HG02678 (cell line): ENCODE data around the gene GLRX5.

Experiments
- ATAC-seq: cut with Tn5 transposase; IDR thresholded peaks from one replicate; pipeline ENCODE4 v1.9.1; 2021; ENCODE audit warnings: mild to moderate bottlenecking, moderate library complexity; ENCODE audit not compliant: unreplicated experiment

GLRX5 gene

DNA sequence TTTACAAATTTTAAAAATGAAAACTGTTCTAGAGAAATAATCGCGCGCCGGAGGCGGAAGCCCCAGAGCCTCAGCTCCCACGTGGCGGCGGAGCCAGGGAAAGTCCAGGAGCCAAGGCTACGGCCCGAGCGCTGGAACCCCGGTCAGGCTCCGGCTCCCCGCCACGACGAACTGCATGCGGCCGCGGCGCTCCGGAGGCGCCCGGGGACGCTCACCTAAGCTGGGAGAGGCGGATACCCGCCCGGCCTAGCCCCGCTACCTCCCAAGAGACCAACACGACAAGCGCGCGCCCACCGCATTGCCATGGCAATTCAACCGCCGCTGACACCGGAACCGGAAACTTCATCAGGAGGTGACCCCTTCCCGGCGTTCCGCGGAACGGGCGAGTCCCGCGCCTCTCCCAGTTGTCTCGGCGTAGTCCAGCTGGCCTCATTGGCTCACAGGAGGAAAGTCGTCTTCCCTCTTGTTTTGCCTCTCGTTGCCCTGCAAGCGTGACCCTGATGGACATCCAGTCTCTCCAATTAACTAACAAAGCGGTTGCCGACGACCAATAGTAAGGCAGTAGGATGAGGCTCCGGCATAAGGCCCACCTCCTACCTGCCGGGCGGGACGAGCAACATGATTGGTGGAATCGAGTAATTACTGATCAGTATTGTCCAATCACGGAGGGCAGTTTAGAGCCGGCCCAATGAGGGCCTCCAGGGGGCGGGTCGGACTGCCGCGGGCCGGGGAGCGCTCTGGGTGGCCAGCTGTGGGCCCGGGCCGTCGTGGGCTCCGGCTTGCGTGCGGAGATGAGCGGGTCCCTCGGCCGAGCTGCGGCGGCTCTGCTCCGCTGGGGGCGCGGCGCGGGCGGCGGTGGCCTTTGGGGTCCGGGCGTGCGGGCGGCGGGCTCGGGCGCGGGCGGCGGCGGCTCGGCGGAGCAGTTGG is at the start of gene GLRX5:
TSS of gene GLRX5 (plus strand) at position 752 of the 927 bp plus-strand sequence. CDS start at position 792, 40 bp downstream.
- ATAC-seq = peak; percentile 90

DNA sequence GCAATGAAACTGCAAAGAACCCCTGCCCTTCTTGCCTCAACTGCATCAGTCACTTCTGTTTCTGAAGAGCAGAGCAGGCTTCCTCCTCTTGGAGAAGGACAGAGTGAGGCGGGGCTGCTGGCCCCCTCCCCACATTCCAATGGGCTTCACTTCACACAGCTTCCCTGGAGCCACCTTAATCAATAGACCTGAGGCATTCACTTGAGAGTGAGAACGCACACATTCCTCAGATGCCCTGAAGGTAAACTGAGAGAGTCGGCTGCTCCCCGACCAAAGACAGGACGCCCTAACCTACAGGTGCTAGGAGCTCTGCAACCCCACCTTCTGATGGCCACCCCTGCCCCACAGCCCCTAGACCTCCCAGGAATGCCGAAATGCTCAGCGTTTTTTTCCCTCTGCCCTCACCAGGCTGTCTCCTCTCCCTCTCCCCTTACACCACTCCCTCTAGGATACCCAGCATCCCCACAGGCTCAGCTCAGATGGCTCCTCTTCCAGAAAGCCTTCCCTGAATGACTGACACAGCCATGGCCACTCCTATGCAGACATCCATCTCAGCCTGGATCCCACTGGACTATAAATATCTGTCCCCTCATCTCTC is 49.5 kb upstream of the GLRX5 start:
- no peak for ATAC-seq

DNA sequence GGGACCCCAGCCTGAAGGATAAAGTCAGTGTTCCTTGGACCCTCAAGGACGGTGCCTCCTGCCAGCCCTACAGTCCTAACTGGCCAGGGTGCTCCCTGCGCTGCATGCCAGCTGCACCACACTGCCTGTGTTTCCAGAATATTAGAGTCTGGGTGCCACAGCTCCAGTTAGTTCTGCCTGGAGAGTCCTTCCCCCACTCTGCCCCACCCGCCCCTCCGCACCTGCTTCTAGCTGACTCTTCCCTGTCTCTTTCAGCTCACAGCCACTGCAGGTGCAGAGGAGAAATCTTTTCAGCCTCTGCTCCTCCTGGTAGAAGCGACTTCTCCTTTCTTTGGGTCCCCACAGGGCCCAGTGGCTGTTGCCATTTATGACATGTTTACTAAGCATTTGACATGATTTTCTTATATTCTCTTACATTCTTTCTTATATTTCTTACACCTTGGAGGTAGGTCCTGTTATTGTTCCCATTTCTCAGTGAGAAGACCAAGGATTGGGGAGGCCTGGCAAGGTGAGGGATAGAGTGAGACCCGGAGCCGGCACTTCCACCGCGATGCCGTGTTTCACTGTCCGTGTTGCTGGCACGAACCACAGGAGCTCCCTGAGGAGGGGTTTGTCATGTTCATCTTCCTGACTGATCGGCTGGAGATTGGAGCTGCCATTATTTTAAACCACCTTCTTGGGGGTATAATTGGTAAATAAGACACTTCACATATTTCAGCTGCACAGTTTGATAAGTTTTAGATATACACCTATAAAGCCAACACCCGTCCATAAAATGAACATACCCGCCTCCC is 47.8 kb upstream of the GLRX5 start:
- ATAC-seq = no peak

DNA sequence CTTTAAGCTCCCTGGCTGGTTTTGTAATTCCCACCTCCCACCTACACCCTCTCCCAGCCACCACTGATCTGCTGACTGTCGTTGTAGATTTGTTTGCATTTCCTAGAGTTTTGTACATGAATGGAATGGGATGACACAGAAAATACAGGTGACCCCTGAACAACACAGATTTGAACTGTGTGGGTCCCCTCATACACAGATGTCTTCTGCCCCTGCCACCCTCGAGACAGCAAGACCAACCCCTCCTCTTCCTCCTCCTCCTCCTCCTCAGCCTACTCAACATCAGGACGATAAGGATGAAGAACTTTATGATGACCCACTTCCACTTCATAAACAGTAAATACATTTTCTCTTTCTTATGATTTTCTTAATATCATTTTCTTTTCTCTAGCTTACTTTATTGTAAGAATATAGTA is 47.2 kb upstream of the GLRX5 start:
- ATAC-seq = no peak

GRCh38 chr14:95488376-95489213 is 46.3 kb upstream of the GLRX5 start:
- no peak for ATAC-seq

GRCh38 chr14:95489214-95490137 is 45.4 kb upstream of the GLRX5 start:
- ATAC-seq = no peak

GRCh38 chr14:95490138-95490509 is 44.7 kb upstream of the GLRX5 start:
- ATAC-seq = no peak

DNA sequence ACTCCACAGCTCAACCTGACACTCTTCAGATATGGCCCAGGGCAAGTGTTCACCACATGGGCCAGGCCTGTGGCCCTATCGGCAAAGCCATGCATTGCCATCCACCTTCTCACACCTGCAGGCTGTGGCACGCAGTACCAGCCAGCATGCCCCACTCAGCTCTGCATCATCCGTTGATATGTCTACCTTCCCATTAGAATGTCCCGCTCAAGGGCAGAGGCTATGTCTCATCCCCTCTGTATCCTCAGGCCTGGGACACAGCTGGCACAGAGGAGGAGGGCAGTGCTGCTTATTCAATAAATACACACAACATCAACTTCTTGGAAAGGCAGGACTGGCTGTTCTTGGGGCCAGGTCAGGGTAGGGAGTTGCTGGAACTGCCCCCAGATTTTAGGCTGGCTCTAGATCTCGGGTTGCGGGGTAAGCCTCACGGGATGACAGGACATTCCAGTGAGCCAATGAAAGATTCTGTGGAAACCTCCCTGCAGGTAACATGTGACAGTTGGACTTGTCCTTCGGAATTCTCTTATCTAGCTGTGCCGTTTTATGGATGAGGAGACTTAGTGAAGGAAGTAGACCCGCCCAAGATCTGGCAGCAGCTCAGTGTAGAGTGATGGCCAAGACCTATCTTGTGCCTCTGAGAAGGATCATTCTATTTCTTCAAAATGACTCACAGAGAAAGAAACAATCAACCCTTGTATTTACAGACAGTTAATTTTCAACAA is 44.0 kb upstream of the GLRX5 start:
- ATAC-seq = no peak

- no peak for ATAC-seq
These were observed 42.8 kb upstream of the GLRX5 start for GRCh38 chr14:95491936-95492608.

- no peak for ATAC-seq
These were observed 41.3 kb upstream of the GLRX5 start for GRCh38 chr14:95493503-95493902.

DNA sequence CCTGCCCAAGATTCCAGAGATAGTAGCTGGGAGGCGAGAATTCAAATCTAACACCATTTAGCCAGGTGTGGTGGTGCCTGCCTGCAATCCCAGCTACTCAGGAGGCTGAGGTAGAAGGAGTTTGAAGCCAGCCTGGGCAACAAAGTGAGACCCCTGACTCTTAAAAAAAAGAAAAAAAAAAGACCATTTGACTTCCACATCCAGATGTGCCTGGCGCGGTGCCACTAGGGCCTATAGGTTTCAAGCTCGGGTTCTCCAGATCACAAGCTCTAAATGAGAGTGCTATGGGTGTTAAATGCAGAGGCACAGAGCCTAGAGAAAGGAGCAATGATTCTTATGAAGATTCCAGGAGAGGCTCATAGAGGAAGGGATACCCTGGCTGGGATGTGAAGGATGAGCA is 40.9 kb upstream of the GLRX5 start:
- no peak for ATAC-seq

GRCh38 chr14:95494456-95494855 is 40.4 kb upstream of the GLRX5 start:
- no peak for ATAC-seq

GRCh38 chr14:95495076-95495475 is 39.8 kb upstream of the GLRX5 start:
- ATAC-seq = no peak

DNA sequence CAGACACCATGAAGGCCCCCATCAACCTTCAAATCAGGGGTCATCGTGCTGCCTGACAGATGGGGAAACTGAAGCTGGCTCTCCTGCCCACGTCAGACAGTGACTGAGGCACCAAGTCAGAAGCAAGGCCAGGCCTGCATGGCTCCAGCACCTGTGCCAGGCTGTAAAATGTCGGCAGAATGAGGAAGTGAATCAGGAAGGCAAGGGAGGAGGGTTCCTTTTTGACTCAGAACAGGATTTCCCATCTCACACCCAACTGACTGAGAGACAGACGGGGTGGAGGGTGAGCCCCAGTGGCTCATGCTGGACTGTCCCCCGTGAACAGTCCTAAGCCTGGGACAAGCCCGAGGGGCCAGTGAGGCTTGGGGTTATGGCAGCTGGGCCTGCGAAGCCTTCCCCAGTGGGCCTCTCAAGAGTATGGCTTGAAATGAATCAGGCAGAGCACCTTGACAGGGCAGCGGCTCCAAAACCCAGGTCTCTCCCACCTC is 39.3 kb upstream of the GLRX5 start:
- ATAC-seq = peak; percentile 87

DNA sequence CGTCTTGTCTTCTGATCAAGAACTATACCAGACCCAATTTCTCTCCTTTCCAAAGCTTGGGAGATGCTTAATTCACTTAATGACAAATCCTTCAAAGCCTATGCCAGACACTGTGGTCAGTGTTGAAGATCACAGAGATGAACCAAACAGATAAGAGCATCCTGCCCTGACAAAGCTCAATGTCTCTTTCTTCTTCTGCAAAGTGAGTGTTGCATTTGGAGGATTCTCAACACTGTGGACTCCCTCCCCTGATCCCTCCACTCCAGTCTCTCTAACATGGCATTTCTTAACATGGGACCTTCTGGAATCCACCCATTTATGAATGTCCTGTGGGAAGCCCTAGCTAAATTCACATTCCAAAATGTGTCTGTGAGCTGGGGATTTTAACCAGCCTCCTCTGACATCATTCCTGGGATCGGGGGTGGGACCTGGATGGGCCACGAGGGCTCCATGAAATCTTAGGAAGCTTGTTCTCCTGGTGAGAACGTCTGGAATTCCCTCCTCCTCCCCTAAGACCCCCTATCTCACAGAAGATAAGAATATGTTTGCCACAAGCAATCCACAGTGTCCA is 38.7 kb upstream of the GLRX5 start:
- ATAC-seq = peak; percentile 29

- no peak for ATAC-seq
These were observed 38.1 kb upstream of the GLRX5 start for GRCh38 chr14:95496690-95497259.

GRCh38 chr14:95497561-95498011 is 37.3 kb upstream of the GLRX5 start:
- no peak for ATAC-seq
